ENCODE data around the gene IFT25.

The IFT25 gene

GRCh38 chr1:53943490-53944043, 1.9 kb downstream of the IFT25 start:
- 90% methylated on average over 14 of the region's 14 CpGs for WGBS
- Histone ChIP-seq H3K36me3 (ENCODE audit: insufficient read depth, low read length) (peaks cover 5% of the 10 kb centered on the region; the same call in 1 of the 2 replicates), H3K9me3 (ENCODE audit: insufficient read depth, low read depth, low read length) (no peaks in the 10 kb centered on the region), H3K4me3 (ENCODE audit: low read length) (no peak overlapping the region), H3K9ac (ENCODE audit: low read depth, low read length) (no peak overlapping the region), H3K27me3 (ENCODE audit: insufficient read depth, low read length) (no peaks in the 10 kb centered on the region), H3K4me1 (ENCODE audit: insufficient read depth, low read length) (peaks cover 20% of the 10 kb centered on the region; the same call in 1 of the 2 replicates), H3K27ac (ENCODE audit: low read depth, low read length) (no peak overlapping the region)

DNA sequence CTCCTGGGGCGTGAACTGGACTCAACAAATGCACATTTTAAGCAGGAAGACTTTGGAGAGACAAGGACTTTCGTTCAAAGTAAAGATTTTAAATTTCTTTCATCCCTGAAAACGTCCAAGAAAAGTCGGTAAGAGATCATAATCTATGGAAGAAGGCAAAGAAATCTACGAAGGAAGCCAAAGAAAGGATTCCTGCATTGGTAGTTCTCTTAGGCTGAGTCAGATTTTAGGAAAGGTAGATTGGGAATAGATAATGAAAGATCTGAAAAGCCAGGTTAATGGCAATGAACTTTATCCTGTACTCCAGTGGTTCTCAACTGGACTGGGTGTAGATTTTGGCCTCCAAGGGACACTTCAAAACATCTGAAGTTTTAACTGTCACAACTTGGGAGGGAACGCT, 2.4 kb downstream of the IFT25 start:
- H3K27me3 ChIP-seq (ENCODE audit: insufficient read depth, low read length), result no peaks in the 10 kb centered on the region
- no peak overlapping the region for H3K4me3 ChIP-seq (ENCODE audit: low read length)
- H3K27ac ChIP-seq (ENCODE audit: low read depth, low read length), result no peak overlapping the region
- peaks cover 20% of the 10 kb centered on the region; the same call in 1 of the 2 replicates for H3K4me1 ChIP-seq (ENCODE audit: insufficient read depth, low read length)
- H3K9me3 ChIP-seq (ENCODE audit: insufficient read depth, low read depth, low read length), result no peaks in the 10 kb centered on the region
- no peak overlapping the region for H3K9ac ChIP-seq (ENCODE audit: low read depth, low read length)
- peaks cover 6% of the 10 kb centered on the region for H3K36me3 ChIP-seq (ENCODE audit: insufficient read depth, low read length)
- 97% methylated on average over 6 of the region's 6 CpGs for WGBS

DNA sequence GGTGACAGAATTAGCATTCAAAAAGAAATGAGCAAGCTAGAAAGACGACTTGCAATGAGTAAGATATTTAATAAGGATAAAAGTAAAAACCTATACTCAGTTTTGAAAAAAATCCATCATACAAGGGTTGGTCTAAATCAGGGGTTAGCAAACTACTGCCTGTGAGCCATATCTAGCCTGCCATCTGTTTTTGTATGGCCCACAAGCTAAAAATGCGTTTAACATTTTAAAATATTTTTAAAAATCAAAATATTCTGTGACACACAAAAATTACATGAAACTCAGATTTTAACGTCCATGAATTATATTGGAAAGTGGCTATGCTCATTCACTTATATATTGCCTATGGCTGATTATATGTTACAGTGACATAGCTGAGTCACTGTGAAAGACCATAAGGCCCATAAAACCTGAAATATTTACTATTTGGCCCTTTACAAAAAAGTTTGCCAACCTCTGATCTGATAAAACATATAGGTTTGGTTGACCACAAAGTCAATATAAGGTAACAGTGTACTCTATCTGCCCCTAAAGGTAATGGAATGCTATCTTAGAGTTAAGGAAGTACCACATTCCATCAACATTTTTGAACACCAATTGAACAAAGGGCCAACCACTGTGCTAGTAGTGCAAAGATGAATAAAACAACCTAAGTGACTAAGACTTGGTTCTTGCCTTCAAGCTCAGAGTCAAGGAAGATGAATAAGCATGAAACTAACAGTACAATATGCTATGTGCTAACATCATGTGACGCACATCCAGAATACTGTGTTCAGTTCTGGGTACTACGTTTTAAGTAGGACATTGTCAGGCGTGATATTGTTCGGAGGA, 3.2 kb downstream of the IFT25 start:
- Histone ChIP-seq H3K27ac (ENCODE audit: low read depth, low read length) (no peak overlapping the region), H3K9ac (ENCODE audit: low read depth, low read length) (no peak overlapping the region), H3K36me3 (ENCODE audit: insufficient read depth, low read length) (peaks cover 7% of the 10 kb centered on the region), H3K27me3 (ENCODE audit: insufficient read depth, low read length) (no peaks in the 10 kb centered on the region), H3K4me3 (ENCODE audit: low read length) (no peak overlapping the region), H3K9me3 (ENCODE audit: insufficient read depth, low read depth, low read length) (no peaks in the 10 kb centered on the region), H3K4me1 (ENCODE audit: insufficient read depth, low read length) (peaks cover 16% of the 10 kb centered on the region; the same call in 1 of the 2 replicates)
- WGBS, result 87% methylated on average over 5 of the region's 7 CpGs

DNA sequence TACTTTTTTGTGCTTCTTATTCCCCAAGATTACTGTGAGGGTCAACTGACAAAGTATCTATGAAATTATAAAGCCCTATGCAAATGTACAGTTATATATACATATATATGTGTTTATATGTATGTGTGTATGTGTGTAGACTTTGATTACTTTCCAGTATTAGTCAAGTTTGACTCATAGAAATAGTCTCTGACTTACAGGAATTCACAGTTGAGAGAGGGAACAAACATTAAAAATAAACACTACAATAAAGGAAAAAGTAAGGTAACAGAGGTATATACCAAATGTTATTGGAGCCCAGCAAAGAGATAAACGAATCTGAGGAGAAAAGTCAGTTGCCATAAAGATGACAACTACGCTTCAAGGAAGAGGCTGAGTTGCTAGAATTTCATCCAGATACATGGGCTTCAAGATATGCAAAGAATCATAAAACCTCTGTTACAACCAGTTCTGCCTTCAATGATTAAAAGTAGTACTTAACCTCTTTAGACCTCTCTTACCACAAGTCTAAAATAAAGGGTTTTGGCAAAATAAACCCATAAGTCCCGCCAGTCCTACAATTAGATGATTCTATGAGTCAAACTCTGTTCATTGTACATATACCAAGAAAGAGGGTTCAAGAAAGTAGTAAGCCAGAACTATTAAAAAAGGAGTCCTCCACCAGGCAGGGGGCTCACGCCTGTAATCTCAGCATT, 7.2 kb downstream of the IFT25 start:
- Histone ChIP-seq H3K4me1 (ENCODE audit: insufficient read depth, low read length) (peaks cover 10% of the 10 kb centered on the region; the same call in 1 of the 2 replicates), H3K36me3 (ENCODE audit: insufficient read depth, low read length) (peaks cover 14% of the 10 kb centered on the region), H3K9me3 (ENCODE audit: insufficient read depth, low read depth, low read length) (peaks cover 15% of the 10 kb centered on the region; the same call in 1 of the 2 replicates), H3K4me3 (ENCODE audit: low read length) (no peak overlapping the region), H3K9ac (ENCODE audit: low read depth, low read length) (no peak overlapping the region), H3K27me3 (ENCODE audit: insufficient read depth, low read length) (no peaks in the 10 kb centered on the region), H3K27ac (ENCODE audit: low read depth, low read length) (no peak overlapping the region)
- WGBS, result 93% methylated on average over 4 of the region's 4 CpGs

DNA sequence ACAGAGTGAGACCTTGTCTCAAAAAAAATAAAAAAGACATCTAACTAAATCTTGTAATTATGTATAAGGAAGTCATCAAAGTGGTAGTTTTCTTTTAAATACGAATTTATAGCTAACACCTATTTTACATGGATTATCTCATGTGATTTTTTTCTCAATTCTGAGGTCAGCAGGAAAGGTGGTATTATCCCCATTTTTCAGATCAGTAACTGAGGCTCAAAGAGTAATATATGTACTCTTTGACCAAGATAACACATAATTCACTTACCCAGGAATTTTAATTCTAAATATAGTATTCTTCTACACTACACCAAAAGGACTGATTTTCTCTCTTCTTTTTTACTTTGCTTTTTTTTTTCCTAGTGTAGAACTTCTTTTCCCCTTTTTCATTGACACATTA, 9.1 kb downstream of the IFT25 start:
- Histone ChIP-seq H3K4me1 (ENCODE audit: insufficient read depth, low read length) (no peaks in the 10 kb centered on the region), H3K9me3 (ENCODE audit: insufficient read depth, low read depth, low read length) (peaks cover 22% of the 10 kb centered on the region), H3K4me3 (ENCODE audit: low read length) (no peak overlapping the region), H3K9ac (ENCODE audit: low read depth, low read length) (no peak overlapping the region), H3K27me3 (ENCODE audit: insufficient read depth, low read length) (no peaks in the 10 kb centered on the region), H3K27ac (ENCODE audit: low read depth, low read length) (no peak overlapping the region), H3K36me3 (ENCODE audit: insufficient read depth, low read length) (peaks cover 20% of the 10 kb centered on the region)
- no CpG with 5 or more reads among the region's 1 CpG for WGBS

DNA sequence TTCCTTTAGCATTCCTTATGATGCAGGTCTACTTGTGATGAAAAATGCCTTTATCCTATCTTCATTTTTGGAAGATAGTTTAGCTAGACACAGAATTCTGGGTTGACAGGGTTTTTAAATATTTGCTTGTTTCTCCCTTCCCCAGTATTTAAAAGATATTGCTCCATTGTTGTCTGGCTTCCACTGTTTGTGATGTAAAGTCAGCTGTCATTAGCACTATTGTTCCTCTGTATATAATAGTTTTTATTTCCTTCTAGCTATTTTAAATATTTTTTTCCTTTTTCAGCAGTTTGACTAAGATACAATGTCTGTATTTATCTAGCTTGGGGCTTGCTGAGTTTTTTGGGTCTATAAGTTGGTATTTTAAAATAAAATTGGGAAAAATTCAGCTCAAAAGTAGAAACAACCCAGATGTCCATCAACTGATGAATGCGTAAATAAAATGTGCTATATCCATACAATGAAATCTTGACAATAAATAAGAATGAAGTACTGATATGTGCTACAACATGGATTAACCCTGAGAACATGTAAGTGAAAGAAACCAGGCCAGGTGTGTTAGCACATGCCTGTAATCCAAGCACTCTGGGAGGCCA, 11.2 kb downstream of the IFT25 start:
- H3K4me3 ChIP-seq (ENCODE audit: low read length), result no peak overlapping the region
- no peak overlapping the region for H3K27ac ChIP-seq (ENCODE audit: low read depth, low read length)
- peaks cover 26% of the 10 kb centered on the region for H3K36me3 ChIP-seq (ENCODE audit: insufficient read depth, low read length)
- H3K27me3 ChIP-seq (ENCODE audit: insufficient read depth, low read length), result no peaks in the 10 kb centered on the region
- H3K9ac ChIP-seq (ENCODE audit: low read depth, low read length), result no peak overlapping the region
- no peaks in the 10 kb centered on the region for H3K4me1 ChIP-seq (ENCODE audit: insufficient read depth, low read length)
- no CpG with 5 or more reads among the region's 1 CpG for WGBS
- H3K9me3 ChIP-seq (ENCODE audit: insufficient read depth, low read depth, low read length), result peaks cover 22% of the 10 kb centered on the region

GRCh38 chr1:53931523-53931922, 14.0 kb downstream of the IFT25 start:
- peaks cover 38% of the 10 kb centered on the region for H3K36me3 ChIP-seq (ENCODE audit: insufficient read depth, low read length)
- WGBS, result no CpG with 5 or more reads among the region's 2 CpGs

GRCh38 chr1:53930932-53931331, 14.6 kb downstream of the IFT25 start:
- no peaks in the 10 kb centered on the region for H3K4me1 ChIP-seq (ENCODE audit: insufficient read depth, low read length)
- H3K27me3 ChIP-seq (ENCODE audit: insufficient read depth, low read length), result no peaks in the 10 kb centered on the region
- 98% methylated on average over 3 of the region's 3 CpGs for WGBS
- H3K9ac ChIP-seq (ENCODE audit: low read depth, low read length), result no peak overlapping the region
- H3K9me3 ChIP-seq (ENCODE audit: insufficient read depth, low read depth, low read length), result peaks cover 22% of the 10 kb centered on the region
- no peak overlapping the region for H3K27ac ChIP-seq (ENCODE audit: low read depth, low read length)
- H3K36me3 ChIP-seq (ENCODE audit: insufficient read depth, low read length), result peaks cover 38% of the 10 kb centered on the region
- no peak overlapping the region for H3K4me3 ChIP-seq (ENCODE audit: low read length)

More at GRCh38 chr1:53931523-53931922, 14.0 kb downstream of the IFT25 start:
- Histone ChIP-seq H3K9ac (ENCODE audit: low read depth, low read length) (no peak overlapping the region), H3K4me3 (ENCODE audit: low read length) (no peak overlapping the region), H3K9me3 (ENCODE audit: insufficient read depth, low read depth, low read length) (peaks cover 22% of the 10 kb centered on the region), H3K4me1 (ENCODE audit: insufficient read depth, low read length) (no peaks in the 10 kb centered on the region), H3K27me3 (ENCODE audit: insufficient read depth, low read length) (no peaks in the 10 kb centered on the region), H3K27ac (ENCODE audit: low read depth, low read length) (no peak overlapping the region)

DNA sequence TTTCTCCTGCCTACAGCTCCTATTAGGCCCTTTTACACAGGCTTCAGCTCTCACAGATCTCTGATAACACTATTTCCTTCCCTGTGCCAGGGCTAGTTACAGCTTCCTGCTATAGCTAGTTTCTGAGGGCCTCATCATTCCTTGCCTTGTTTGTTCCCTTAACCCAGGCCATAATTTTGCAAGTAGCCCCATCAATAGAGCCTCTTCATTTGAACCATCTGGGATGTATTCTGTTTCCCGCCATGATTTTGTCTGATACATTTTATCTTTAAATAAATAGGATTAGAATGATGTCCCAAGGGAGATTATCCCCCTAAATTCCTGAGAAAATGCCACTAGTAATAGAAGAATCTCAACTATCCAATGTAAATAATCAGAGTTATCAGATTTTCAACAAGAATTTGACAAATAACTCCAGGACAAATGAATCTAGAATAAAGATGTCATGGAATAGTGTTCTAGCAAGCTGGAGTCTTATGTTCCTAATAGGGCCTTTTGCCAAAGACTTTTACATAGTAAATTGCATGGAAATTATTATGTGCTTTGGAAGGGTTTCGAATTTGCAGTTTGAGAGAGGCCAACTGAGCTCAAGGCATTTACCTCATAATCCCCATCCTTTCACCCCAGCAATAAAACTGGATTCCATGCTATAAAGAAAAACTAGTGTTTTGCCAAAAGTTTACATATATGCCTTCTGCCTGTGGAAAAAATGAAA, 16.1 kb downstream of the IFT25 start:
- H3K9me3 ChIP-seq (ENCODE audit: insufficient read depth, low read depth, low read length), result peaks cover 17% of the 10 kb centered on the region
- no peak overlapping the region for H3K9ac ChIP-seq (ENCODE audit: low read depth, low read length)
- no peak overlapping the region for H3K27ac ChIP-seq (ENCODE audit: low read depth, low read length)
- no peaks in the 10 kb centered on the region for H3K4me1 ChIP-seq (ENCODE audit: insufficient read depth, low read length)
- no peak overlapping the region for H3K4me3 ChIP-seq (ENCODE audit: low read length)
- WGBS, result 100% methylated on average over 2 of the region's 2 CpGs
- peaks cover 34% of the 10 kb centered on the region for H3K36me3 ChIP-seq (ENCODE audit: insufficient read depth, low read length)
- no peaks in the 10 kb centered on the region for H3K27me3 ChIP-seq (ENCODE audit: insufficient read depth, low read length)

DNA sequence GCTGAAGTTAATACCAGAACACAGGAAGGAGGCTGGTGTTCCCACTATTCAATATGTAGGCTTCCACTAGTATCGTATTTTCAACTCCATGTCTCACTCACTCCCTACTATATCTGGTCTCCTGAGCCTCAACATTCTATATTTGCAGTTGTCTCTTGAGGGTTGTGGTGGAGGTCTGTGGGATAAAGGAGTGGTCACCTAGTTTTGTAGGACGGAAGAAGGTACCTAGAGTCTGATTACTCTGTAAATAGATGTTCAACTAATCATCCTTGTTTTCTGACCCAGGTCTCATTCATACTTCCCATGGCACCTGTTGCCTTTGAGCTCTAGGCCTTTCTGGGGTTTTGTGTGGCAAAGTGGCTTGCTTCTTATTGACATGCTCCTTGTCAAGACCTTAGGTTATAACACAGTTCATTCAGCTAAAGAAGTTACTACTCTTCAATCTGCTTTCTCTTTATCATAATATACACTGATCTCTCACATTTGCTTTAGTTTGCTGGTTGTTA, 18.1 kb downstream of the IFT25 start:
- Histone ChIP-seq H3K4me1 (ENCODE audit: insufficient read depth, low read length) (no peaks in the 10 kb centered on the region), H3K27ac (ENCODE audit: low read depth, low read length) (no peak overlapping the region), H3K9me3 (ENCODE audit: insufficient read depth, low read depth, low read length) (peaks cover 1% of the 10 kb centered on the region; the same call in 1 of the 2 replicates), H3K9ac (ENCODE audit: low read depth, low read length) (no peak overlapping the region), H3K36me3 (ENCODE audit: insufficient read depth, low read length) (peaks cover 32% of the 10 kb centered on the region), H3K4me3 (ENCODE audit: low read length) (no peak overlapping the region), H3K27me3 (ENCODE audit: insufficient read depth, low read length) (no peaks in the 10 kb centered on the region)
- WGBS, result 83% methylated on average over 2 of the region's 2 CpGs
